HCT116 (cell line): Measurements from ENCODE around the gene DCTN2. TPM values are rescaled to one million over a fixed set of nuclear protein-coding genes. Genes with fewer than 3 reads are reported as not detected.
A peak's percentile ranks its signal among the peaks of the same experiment; 100 is the strongest.

Experiments
- ATAC-seq: fragments of 200-7000 bp; cut with Tn5 transposase; 2 replicates; pipeline ENCODE4 v1.9.1; 2020; ENCODE audit warnings: mild to moderate bottlenecking, moderate library complexity
- BruUV-seq: library from RNA; stranded (reverse); fragments of 400-500 nt; replicated peaks from 2 replicates; lab custom pipeline; 2021; lab: Mats Ljungman, UMichigan
- CTCF ChIA-PET: fragments of 300-600 bp; sonication (Branson Sonifier 250); formaldehyde crosslinking; loops from one replicate; lab custom pipeline; 2021; ENCODE audit warnings: antibody characterized with exemption; lab: Charles Lee
- POLR2A ChIA-PET: fragments of 300-600, 350-600 bp; sonication (Branson Sonifier 250); formaldehyde crosslinking; loops from one replicate; lab custom pipeline; 2021; ENCODE audit warnings: antibody characterized with exemption; lab: Charles Lee
- RAD21 ChIA-PET, 2 experiments: fragments of 300-600 bp; sonication (Branson Sonifier 250); formaldehyde crosslinking; loops; one replicate each; lab custom pipeline; 2023; ENCODE audit warnings: low total read pairs in 2 of 2; ENCODE audit not compliant: uncharacterized antibody in 2 of 2, unreplicated experiment in 2 of 2, low non-redundant PET in 1 of 2; lab: Charles Lee
- DNase-seq: peaks from one replicate; pipeline ENCODE4 v3.0.0-alpha.2; 2010; ENCODE audit warnings: low read depth, low spot score
- H2AFZ ChIP-seq: fragments of 200-600 bp; shearing (Covaris generic), sonication (generic); 2 replicates; pipeline ENCODE4 v1.6.1; 2017; ENCODE audit warnings: low read depth, mixed run types, mixed read lengths, antibody characterized with exemption, low read length; ENCODE audit not compliant: poor library complexity, severe bottlenecking
- H3K27ac ChIP-seq: 2 replicates; pipeline ENCODE4 v1.5.1; 2012; ENCODE audit warnings: low read depth, low read length
- H3K27me3 ChIP-seq: fragments of 200-600 bp; sonication (generic); 2 replicates; pipeline ENCODE4 v1.6.1; 2016; ENCODE audit warnings: mixed run types, low read length, mixed read lengths; ENCODE audit not compliant: insufficient read depth
- H3K36me3 ChIP-seq, 2 experiments: fragments of 200-500 bp in 1 of 2; fragments of 200-600 bp in 1 of 2; sonication (Bioruptor generic) in 1 of 2; sonication (generic) in 1 of 2; 2 replicates each; pipeline versions ENCODE4 v1.5.1 to v1.6.1; 2014 to 2016; ENCODE audit warnings: low read length in 2 of 2, inconsistent platforms in 1 of 2, mixed read lengths in 1 of 2, mixed run types in 1 of 2; ENCODE audit not compliant: insufficient read depth in 2 of 2, control insufficient read depth in 1 of 2
- H3K4me1 ChIP-seq, 2 experiments: fragments of 200-600 bp in 1 of 2; sonication (generic) in 1 of 2; 2 replicates each; pipeline versions ENCODE4 v1.5.1 to v1.6.1; 2012 to 2017; ENCODE audit warnings: low read length in 2 of 2, inconsistent platforms in 1 of 2, mild to moderate bottlenecking in 1 of 2, mixed read lengths in 1 of 2, mixed run types in 1 of 2, moderate library complexity in 1 of 2; ENCODE audit not compliant: insufficient read depth in 2 of 2, control insufficient read depth in 1 of 2
- H3K4me2 ChIP-seq: fragments of 200-600 bp; sonication (generic); 2 replicates; pipeline ENCODE4 v1.6.1; 2017; ENCODE audit warnings: mixed run types, low read length, mixed read lengths
- H3K4me3 ChIP-seq, 2 experiments: fragments of 200-600 bp in 1 of 2; sonication (generic) in 1 of 2; replicated peaks in 1 of 2; 2 replicates each; pipeline ENCODE4 v1.5.1; 2011 to 2016; ENCODE audit warnings: low read length in 2 of 2, control low read depth in 1 of 2, low read depth in 1 of 2, mild to moderate bottlenecking in 1 of 2, mixed read lengths in 1 of 2, mixed run types in 1 of 2
- H3K79me2 ChIP-seq: fragments of 200-600 bp; sonication (generic); 2 replicates; pipeline ENCODE4 v1.6.1; 2017; ENCODE audit warnings: mild to moderate bottlenecking, mixed run types, low read length, moderate library complexity, mixed read lengths; ENCODE audit not compliant: insufficient read depth
- H3K9ac ChIP-seq: fragments of 200-600 bp; sonication (generic); 2 replicates; pipeline ENCODE4 v1.6.1; 2016; ENCODE audit warnings: low read length, mixed read lengths
- H3K9me2 ChIP-seq: fragments of 200-600 bp; sonication (generic), shearing (Covaris generic); 2 replicates; pipeline ENCODE4 v1.6.1; 2017; ENCODE audit warnings: mixed run types, mild to moderate bottlenecking, moderate library complexity; ENCODE audit not compliant: insufficient read depth
- H3K9me3 ChIP-seq, 2 experiments: fragments of 200-500 bp in 1 of 2; fragments of 200-600 bp in 1 of 2; sonication (Bioruptor generic) in 1 of 2; sonication (generic) in 1 of 2; 2 replicates each; pipeline ENCODE4 v1.6.1; 2014 to 2017; ENCODE audit warnings: low read length in 2 of 2, mixed read lengths in 2 of 2, inconsistent platforms in 1 of 2, low read depth in 1 of 2, mild to moderate bottlenecking in 1 of 2, mixed run types in 1 of 2, moderate library complexity in 1 of 2; ENCODE audit not compliant: control insufficient read depth in 1 of 2, insufficient read depth in 1 of 2
- H4K20me1 ChIP-seq: fragments of 200-600 bp; sonication (generic), shearing (Covaris generic); 2 replicates; pipeline ENCODE4 v1.6.1; 2017; ENCODE audit warnings: mixed run types, mild to moderate bottlenecking, moderate library complexity; ENCODE audit not compliant: insufficient read depth
- ATF3 ChIP-seq: IDR thresholded peaks from 2 replicates; pipeline ENCODE4 v1.6.1; 2012
- CBX3 ChIP-seq: IDR thresholded peaks from 2 replicates; pipeline ENCODE4 v1.6.1; 2012; ENCODE audit warnings: low read depth
- ELF1 ChIP-seq: IDR thresholded peaks from 2 replicates; pipeline ENCODE4 v1.6.1; 2012; ENCODE audit warnings: low read depth, borderline replicate concordance
- EZH2phosphoT487 ChIP-seq: fragments of 200-600 bp; IDR thresholded peaks from 2 replicates; pipeline ENCODE4 v1.6.1; 2018; ENCODE audit warnings: antibody characterized with exemption, borderline replicate concordance
- MAX ChIP-seq: IDR thresholded peaks from 2 replicates; pipeline ENCODE4 v1.6.1; 2012
- POLR2A ChIP-seq: IDR thresholded peaks from 2 replicates; pipeline ENCODE4 v1.7.0; 2011; ENCODE audit warnings: borderline replicate concordance; ENCODE audit not compliant: insufficient read depth, insufficient read length; ENCODE audit errors: extremely low read depth
- POLR2AphosphoS5 ChIP-seq: IDR thresholded peaks from 2 replicates; pipeline ENCODE4 v1.6.1; 2011; ENCODE audit warnings: mild to moderate bottlenecking, low read depth, low read length, moderate library complexity
- RAD21 ChIP-seq: IDR thresholded peaks from 2 replicates; pipeline ENCODE4 v1.6.1; 2012; ENCODE audit warnings: low read depth, mild to moderate bottlenecking
- REST ChIP-seq: IDR thresholded peaks from 2 replicates; pipeline ENCODE4 v1.6.1; 2012; ENCODE audit warnings: low read depth
- SIN3A ChIP-seq: IDR thresholded peaks from 2 replicates; pipeline ENCODE4 v1.6.1; 2012; ENCODE audit warnings: low read depth
- SP1 ChIP-seq: IDR thresholded peaks from 2 replicates; pipeline ENCODE4 v1.6.1; 2012; ENCODE audit warnings: low read depth
- YY1 ChIP-seq: IDR thresholded peaks from 2 replicates; pipeline ENCODE4 v1.6.1; 2011; ENCODE audit warnings: low read length, low read depth, moderate library complexity, mild to moderate bottlenecking; ENCODE audit not compliant: insufficient replicate concordance; ENCODE audit errors: extremely low read depth
- ZBTB33 ChIP-seq: IDR thresholded peaks from 2 replicates; pipeline ENCODE4 v1.6.1; 2011; ENCODE audit warnings: mild to moderate bottlenecking, low read length, moderate library complexity; ENCODE audit not compliant: insufficient replicate concordance; ENCODE audit errors: extremely low read depth
- intact Hi-C: fragments of 100-400 bp; cut with micrococcal nuclease; formaldehyde crosslinking; loops from 2 replicates; pipeline ENCODE4 v1.10.0; 2022
- total RNA-seq: library from RNA; stranded (reverse); gene quantifications from one replicate; pipeline ENCODE4 v1.2.1, GENCODE V29; 2021; ENCODE audit not compliant: unreplicated experiment

DCTN2 gene
- total RNA-seq, 1 experiment from 2014 or later: 95.9 TPM

DNA sequence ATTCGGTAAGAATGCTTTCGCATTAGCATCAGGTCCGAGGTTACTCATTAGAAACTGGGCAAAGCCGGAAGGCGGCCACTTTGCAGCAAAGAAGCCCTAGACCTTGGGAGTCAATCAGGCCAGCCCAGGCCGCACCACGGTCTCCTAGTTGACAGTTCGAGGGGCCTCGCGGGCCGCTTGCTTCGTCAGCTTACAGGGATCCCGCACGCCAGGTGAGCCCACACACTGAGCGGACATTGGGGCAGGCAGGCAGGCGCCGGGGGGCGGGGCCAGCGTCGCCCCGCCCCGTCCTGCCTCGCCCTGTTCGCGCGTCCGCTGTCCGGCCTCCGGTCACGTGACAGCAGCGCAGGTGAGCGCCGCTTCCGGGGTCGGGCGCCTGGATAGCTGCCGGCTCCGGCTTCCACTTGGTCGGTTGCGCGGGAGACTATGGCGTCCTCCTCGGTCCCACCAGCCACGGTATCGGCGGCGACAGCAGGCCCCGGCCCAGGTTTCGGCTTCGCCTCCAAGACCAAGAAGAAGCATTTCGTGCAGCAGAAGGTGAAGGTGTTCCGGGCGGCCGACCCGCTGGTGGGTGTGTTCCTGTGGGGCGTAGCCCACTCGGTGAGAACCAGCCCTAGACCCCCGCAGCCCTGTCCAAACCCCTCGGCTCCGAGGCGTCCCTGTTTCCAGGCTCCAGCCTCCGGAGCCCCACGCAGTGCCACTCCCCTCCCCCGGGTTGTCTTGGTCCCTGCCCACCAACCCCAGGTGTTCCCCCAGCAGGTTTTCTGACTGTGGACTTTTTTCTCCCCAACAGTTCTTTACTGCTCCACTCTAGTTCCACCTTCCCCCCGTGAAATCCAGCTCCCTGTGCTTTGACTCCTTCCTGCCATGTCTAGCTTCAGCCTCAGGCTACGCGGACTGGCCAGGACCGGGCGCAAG lies 44.1 kb upstream of the DCTN2 start, which contains the start of gene PIP4K2C:
PIP4K2C (plus strand) TSS at position 329 of the 918 bp plus-strand sequence; CDS start at position 427, 98 bp downstream.
- H3K4me1 ChIP-seq: peaks cover 6 to 18% of the 10 kb centered on the region in 2 experiments; a peak in 3 of 4 replicates
- H4K20me1 ChIP-seq: no peaks in the 10 kb centered on the region
- DNase-seq (peak; percentile 61), ATAC-seq (peak; percentile 94)
- intact Hi-C loops: loop anchor here (2.0 kb wide), 1 partner anchor 42 kb away; the partner anchor contains the start of gene B4GALNT1
- POLR2A ChIA-PET: no interaction called here
- peak within 1 kb of the TSS; percentile 81 for H3K9ac ChIP-seq
- H3K4me2 ChIP-seq: peak within 1 kb of the TSS; percentile 77
- RAD21 ChIA-PET: no interaction called here
- no TSS peak for BruUV-seq
- H3K79me2 ChIP-seq: peaks cover 14% of the 10 kb centered on the region
- peaks cover 3 to 10% of the 10 kb centered on the region in 2 experiments; a peak in 2 of 4 replicates for H3K36me3 ChIP-seq
- peak within 1 kb of the TSS; percentile 66 for H2AFZ ChIP-seq
- H3K9me2 ChIP-seq: no peaks in the 10 kb centered on the region
- peak within 1 kb of the TSS; percentile 42 for H3K27ac ChIP-seq
- no peaks in the 10 kb centered on the region for H3K27me3 ChIP-seq
- TF ChIP-seq CBX3: 0 out of 2 replicates have a peak, but pooled peaks have one; percentile 44
- TF ChIP-seq ELF1: peak; percentile 92
- no peak for TF ChIP-seq EZH2phosphoT487
- peak; percentile 72 for TF ChIP-seq YY1
- TF ChIP-seq ZBTB33: no peak
- TF ChIP-seq POLR2A: peak; percentile 89
- no peak for TF ChIP-seq ATF3
- peak; percentile 85 for TF ChIP-seq MAX
- TF ChIP-seq POLR2AphosphoS5: peak; percentile 96
- TF ChIP-seq RAD21: no peak
- TF ChIP-seq SIN3A: peak; percentile 86
- TF ChIP-seq REST: no peak
- 0 out of 2 replicates have a peak, but pooled peaks have one; percentile 50 for TF ChIP-seq SP1
- peak within 1 kb of the TSS; percentile 94 to 95 for H3K4me3 ChIP-seq
- CTCF ChIA-PET: interaction anchor here (3.4 kb wide), 1 partner anchor 8 kb away, joined by 18 read pairs; no protein-coding TSS in a partner anchor
- H3K9me3 ChIP-seq: no peaks in the 10 kb centered on the region
